NB4 (cell line): ENCODE measurements around the gene MYO16.

ENCODE experiments used
- DNase-seq: peaks from one replicate; pipeline ENCODE4 v3.0.0; 2010; ENCODE audit warnings: low read depth
- H3K4me3 ChIP-seq: one replicate; pipeline ENCODE4 v1.5.1; 2011; ENCODE audit warnings: mild to moderate bottlenecking, low read depth, low read length, moderate library complexity
- MYC ChIP-seq: IDR thresholded peaks from 2 replicates; pipeline ENCODE4 v1.6.1; 2011; ENCODE audit warnings: low read depth, low read length
- POLR2A ChIP-seq: IDR thresholded peaks from 2 replicates; pipeline ENCODE4 v1.6.1; 2011; ENCODE audit warnings: mild to moderate bottlenecking; ENCODE audit not compliant: insufficient read length; ENCODE audit errors: extremely low read depth
- TF ChIP-seq, protein P1 (sequence below): IDR thresholded peaks from 2 replicates; pipeline ENCODE4 v1.6.1; 2011; ENCODE audit warnings: low read depth, low read length
- TF ChIP-seq, protein P2 (sequence below): IDR thresholded peaks from one replicate; pipeline ENCODE4 v1.5.1; 2012; ENCODE audit warnings: low read depth, low read length

Gene MYO16

DNA sequence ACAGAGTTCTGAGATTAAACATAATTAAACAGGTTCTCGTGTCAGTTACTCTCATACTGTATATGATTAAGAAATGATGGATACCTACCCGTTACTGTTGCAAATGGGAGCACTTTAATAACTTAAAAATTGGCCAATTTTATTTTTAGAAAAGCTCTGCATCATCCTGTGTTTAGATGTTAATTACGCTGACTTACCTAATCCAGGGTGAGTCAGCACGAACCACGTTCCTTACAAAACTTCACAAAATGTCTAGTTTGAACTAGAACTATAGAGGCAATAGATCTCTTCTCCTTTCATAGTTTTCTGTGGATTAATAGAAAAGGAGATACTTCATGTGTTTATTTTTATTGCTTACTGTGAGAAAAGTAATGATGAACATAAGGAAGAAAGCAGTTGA lies 363.9 kb downstream of the MYO16 start:
- TF ChIP-seq MYC (no peak), POLR2A (no peak)
- TF ChIP-seq, protein P1, sequence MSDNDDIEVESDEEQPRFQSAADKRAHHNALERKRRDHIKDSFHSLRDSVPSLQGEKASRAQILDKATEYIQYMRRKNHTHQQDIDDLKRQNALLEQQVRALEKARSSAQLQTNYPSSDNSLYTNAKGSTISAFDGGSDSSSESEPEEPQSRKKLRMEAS = 0 out of 2 replicates have a peak, but pooled peaks have one; percentile 29
- TF ChIP-seq, protein P2, sequence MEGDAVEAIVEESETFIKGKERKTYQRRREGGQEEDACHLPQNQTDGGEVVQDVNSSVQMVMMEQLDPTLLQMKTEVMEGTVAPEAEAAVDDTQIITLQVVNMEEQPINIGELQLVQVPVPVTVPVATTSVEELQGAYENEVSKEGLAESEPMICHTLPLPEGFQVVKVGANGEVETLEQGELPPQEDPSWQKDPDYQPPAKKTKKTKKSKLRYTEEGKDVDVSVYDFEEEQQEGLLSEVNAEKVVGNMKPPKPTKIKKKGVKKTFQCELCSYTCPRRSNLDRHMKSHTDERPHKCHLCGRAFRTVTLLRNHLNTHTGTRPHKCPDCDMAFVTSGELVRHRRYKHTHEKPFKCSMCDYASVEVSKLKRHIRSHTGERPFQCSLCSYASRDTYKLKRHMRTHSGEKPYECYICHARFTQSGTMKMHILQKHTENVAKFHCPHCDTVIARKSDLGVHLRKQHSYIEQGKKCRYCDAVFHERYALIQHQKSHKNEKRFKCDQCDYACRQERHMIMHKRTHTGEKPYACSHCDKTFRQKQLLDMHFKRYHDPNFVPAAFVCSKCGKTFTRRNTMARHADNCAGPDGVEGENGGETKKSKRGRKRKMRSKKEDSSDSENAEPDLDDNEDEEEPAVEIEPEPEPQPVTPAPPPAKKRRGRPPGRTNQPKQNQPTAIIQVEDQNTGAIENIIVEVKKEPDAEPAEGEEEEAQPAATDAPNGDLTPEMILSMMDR = no peak

DNA sequence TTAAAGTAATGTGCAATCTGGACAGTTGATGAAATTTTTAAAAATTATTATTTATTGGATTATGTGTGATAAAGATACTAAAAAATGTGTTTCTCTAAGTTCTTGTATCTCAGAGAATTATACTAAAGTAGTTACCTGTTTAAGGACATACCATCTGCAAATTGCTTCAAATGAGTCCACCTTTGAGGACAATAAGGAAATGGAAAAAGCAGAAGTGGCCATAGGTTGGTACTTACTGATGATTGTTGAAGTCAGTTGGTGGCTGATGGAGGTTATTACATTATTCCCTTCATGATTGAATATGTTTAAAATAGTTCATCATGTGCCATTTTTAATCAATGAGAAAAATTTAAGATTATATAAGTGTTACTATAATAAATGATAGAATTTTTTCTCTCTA lies 367.0 kb downstream of the MYO16 start:
- TF ChIP-seq, protein P2 = no peak
- TF ChIP-seq POLR2A (no peak), MYC (no peak)
- TF ChIP-seq, protein P1 = no peak
- no peak overlapping the region for H3K4me3 ChIP-seq
- DNase-seq = peak; percentile 38

More for the DNA sequence above, 363.9 kb downstream of the MYO16 start:
- DNase-seq = peak; percentile 68
- H3K4me3 ChIP-seq = no peak overlapping the region

DNA sequence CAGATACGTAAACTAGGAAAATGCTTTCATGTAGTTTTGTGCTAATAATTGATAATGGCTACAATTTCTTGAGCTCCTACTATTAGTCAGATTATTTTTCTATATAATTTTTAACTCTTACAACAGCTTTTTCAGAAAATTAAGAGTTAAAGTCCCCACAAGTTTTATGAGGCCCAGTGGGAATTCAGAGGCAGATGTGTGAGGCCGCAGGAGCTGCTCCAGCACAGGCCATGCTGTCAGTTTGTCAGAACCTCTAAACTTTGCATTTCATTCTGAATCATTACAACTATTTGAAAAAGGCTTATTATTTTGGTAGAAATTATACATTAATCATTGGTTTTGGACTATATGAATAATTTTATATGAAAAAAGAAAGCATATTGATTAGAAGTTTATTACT lies 370.8 kb downstream of the MYO16 start:
- TF ChIP-seq POLR2A (no peak), MYC (peak; percentile 36; the same call in 1 of the 2 replicates)
- TF ChIP-seq, protein P1 = peak; percentile 58
- TF ChIP-seq, protein P2 = no peak
- peak; percentile 88 for DNase-seq
- no peak overlapping the region for H3K4me3 ChIP-seq

DNA sequence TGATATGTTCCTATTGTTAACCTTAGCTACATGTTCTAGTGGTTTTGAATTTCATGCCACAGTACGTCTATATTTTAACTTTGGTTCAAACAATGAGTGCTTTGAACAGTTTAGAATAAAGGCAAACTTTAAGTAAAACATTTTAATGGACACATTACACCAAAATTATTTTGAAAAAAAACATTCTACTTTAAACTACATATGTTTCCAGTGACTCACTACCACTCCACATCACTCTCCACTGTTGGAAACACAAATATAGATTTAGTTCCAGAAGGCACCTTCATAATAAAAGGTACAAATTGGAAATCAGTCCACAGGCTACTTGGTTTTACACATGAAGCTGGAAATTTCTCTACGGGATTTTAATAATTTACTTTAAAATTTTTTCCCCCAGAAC lies 373.5 kb downstream of the MYO16 start:
- TF ChIP-seq MYC = no peak
- TF ChIP-seq POLR2A = no peak
- TF ChIP-seq, protein P1 = no peak
- TF ChIP-seq, protein P2 = no peak
- no peak overlapping the region for H3K4me3 ChIP-seq
- DNase-seq = no peak

DNA sequence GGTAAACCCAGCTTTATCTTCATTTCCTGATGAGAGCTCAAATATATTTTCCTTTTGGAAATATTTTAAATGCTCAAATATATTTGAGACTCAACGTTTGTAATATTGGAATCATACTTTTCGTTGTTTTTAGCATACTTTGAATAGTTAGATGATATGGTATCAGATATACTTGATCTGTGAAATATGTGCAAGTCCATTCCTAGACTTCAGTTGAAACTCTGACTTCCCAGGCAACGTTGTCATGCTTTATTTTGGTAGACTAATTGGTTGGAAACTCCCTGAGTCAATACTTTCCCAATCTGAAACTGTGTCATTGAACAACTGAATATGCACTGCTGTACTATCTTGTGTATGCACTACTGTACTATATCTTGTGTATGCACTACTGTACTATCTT lies 378.5 kb downstream of the MYO16 start:
- TF ChIP-seq, protein P2 = no peak
- no peak for TF ChIP-seq MYC
- TF ChIP-seq, protein P1 = no peak
- TF ChIP-seq POLR2A = no peak
- DNase-seq = no peak
- no peak overlapping the region for H3K4me3 ChIP-seq

DNA sequence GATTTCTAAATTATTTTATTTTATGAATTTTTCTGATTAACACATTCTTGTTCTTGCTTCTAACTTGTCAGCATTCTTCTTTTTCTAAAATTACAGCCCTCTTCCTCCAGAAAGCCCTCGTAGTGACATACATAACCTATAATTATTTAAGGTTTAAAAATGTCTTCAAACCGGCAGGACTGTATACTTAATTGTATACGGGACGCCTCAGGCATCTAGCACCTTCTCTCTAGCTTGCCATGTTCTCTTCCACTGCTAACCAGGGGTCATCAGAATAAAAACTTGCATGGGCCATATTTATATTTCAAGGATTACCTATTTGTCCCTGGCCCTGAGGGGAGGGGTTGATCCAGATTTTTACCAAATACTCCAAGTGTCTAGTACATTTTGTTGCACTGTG lies 380.3 kb downstream of the MYO16 start:
- TF ChIP-seq POLR2A (no peak), MYC (no peak)
- TF ChIP-seq, protein P2 = no peak
- TF ChIP-seq, protein P1 = no peak
- H3K4me3 ChIP-seq = no peak overlapping the region
- no peak for DNase-seq
